ENCODE measurements around the gene STARD3.

STARD3 gene

GRCh38 chr17:39672522-39673334, 35.8 kb downstream of the STARD3 start:
- no peak for DNase-seq (ENCODE audit: low read depth in 2 of 2)

GRCh38 chr17:39673335-39674081, 36.6 kb downstream of the STARD3 start:
- no peak for DNase-seq (ENCODE audit: low read depth in 2 of 2)

- no peak for DNase-seq (ENCODE audit: low read depth in 2 of 2)
These were observed 37.2 kb downstream of the STARD3 start for GRCh38 chr17:39674179-39674578.

- no peak for DNase-seq (ENCODE audit: low read depth in 2 of 2)
These were observed 37.9 kb downstream of the STARD3 start for GRCh38 chr17:39674702-39675389.

GRCh38 chr17:39675390-39676082, 38.6 kb downstream of the STARD3 start:
- no peak for DNase-seq (ENCODE audit: low read depth in 2 of 2)

GRCh38 chr17:39676198-39676819, 39.4 kb downstream of the STARD3 start:
- DNase-seq (ENCODE audit: low read depth in 2 of 2): no peak

GRCh38 chr17:39677072-39677471, 40.1 kb downstream of the STARD3 start:
- no peak for DNase-seq (ENCODE audit: low read depth in 2 of 2)

- DNase-seq (ENCODE audit: low read depth in 2 of 2): no peak
These were observed 40.8 kb downstream of the STARD3 start for GRCh38 chr17:39677542-39678339.

- no peak for DNase-seq (ENCODE audit: low read depth in 2 of 2)
These were observed 41.6 kb downstream of the STARD3 start for GRCh38 chr17:39678340-39679116.

- DNase-seq (ENCODE audit: low read depth in 2 of 2): no peak
These were observed 42.7 kb downstream of the STARD3 start for GRCh38 chr17:39679521-39680192.

GRCh38 chr17:39683295-39683939, 46.5 kb downstream of the STARD3 start:
- DNase-seq (ENCODE audit: low read depth in 2 of 2): no peak

GRCh38 chr17:39684369-39685192, 47.6 kb downstream of the STARD3 start:
- DNase-seq (ENCODE audit: low read depth in 2 of 2): no peak

GRCh38 chr17:39687101-39687545, 50.2 kb downstream of the STARD3 start:
- no peak for DNase-seq (ENCODE audit: low read depth in 2 of 2)

- peak; percentile 80 to 83 for DNase-seq (ENCODE audit: low read depth in 2 of 2)
These were observed 50.9 kb downstream of the STARD3 start, which contains the start of gene PGAP3 for GRCh38 chr17:39687546-39688474. Gene PGAP3 (minus strand): TSS chr17:39688057. CDS start chr17:39688014, 43 bp downstream.

GRCh38 chr17:39688475-39688835, 51.5 kb downstream of the STARD3 start:
- no peak for DNase-seq (ENCODE audit: low read depth in 2 of 2)

- no peak for DNase-seq (ENCODE audit: low read depth in 2 of 2)
These were observed 52.0 kb downstream of the STARD3 start for GRCh38 chr17:39688945-39689344.

GRCh38 chr17:39694593-39694992, 57.6 kb downstream of the STARD3 start:
- DNase-seq (ENCODE audit: low read depth in 2 of 2): no peak
